Stimulated activated effector memory CD8-positive, alpha-beta T cell treated with anti-CD3 and anti-CD28 coated beads, Interleukin-12 subunit alpha, Interleukin-12 subunit beta, amount 100 ng/mL, for 72 hours (primary cell): Measurements from ENCODE around the gene EMX1.

ENCODE experiments used
- ATAC-seq: fragments of 150-1000 bp; cut with Tn5 transposase; 2 replicates; pipeline ENCODE4 v1.10.0; 2021
- DNase-seq, 2 donors: peaks; one replicate each; pipeline ENCODE4 v3.0.0; 2021 to 2022; ENCODE audit warnings: low spot score in 2 of 2
- H3K27ac Mint-ChIP-seq: one replicate; pipeline ENCODE4 v1.8.0; 2022; ENCODE audit warnings: mild to moderate bottlenecking, mixed read lengths
- H3K36me3 Mint-ChIP-seq: one replicate; pipeline ENCODE4 v1.8.0; 2022; ENCODE audit warnings: mild to moderate bottlenecking, mixed read lengths
- H3K4me1 Mint-ChIP-seq: one replicate; pipeline ENCODE4 v1.8.0; 2022; ENCODE audit warnings: mixed read lengths
- H3K4me3 Mint-ChIP-seq: one replicate; pipeline ENCODE4 v1.8.0; 2022; ENCODE audit warnings: mild to moderate bottlenecking, mixed read lengths
- H3K9me3 Mint-ChIP-seq: one replicate; pipeline ENCODE4 v1.8.0; 2022; ENCODE audit warnings: mixed read lengths

EMX1 gene

DNA sequence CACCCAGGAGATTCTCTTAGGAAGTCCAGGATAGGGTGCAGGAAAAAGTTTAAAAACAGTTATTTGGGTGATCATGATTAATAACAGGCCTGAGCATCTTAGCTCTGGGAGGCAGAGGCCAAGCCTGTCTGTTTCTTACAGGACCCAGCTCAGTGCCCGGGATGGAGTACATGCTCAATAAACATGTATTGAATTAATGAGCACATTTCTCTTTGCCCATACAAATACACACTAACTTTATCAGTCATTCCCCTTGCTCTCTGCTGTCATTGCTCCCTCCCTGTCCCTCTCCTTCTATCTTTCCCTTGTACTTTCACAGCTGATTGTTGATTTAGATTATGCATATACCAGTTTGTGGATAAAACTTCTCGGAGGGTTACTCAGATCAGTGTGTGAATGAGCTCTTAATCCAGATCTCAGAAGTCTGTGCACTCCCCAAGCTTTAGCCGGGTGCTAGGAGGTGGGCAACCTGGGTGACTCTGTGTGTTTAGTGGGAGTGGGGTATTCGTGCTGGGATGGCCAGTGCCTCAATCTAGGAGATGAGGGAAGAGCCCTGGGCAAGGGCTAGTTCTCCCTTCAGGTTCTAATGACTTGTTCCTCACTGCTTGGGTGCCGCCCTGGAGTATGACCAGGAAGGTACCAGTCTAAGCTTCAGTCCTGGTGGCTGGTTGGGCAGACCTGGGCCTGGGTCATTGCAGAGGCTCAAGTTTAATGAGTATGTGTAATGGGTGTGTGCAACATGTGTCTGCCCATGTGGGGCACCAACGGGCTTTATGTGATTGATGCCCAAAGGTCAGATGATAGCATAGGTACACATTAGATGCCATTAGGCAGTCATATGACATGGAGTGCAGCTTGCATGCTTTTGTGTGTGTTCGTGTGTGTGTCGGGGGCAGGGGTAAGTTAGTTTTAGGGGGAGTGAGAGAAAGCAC, 10.6 kb downstream of the EMX1 start:
- ATAC-seq (no peak), DNase-seq (no peak)
- Mint-ChIP-seq H3K4me1 (no peaks in the 10 kb centered on the region), H3K4me3 (no peak overlapping the region), H3K36me3 (peaks cover 6% of the 10 kb centered on the region), H3K9me3 (no peaks in the 10 kb centered on the region), H3K27ac (no peak overlapping the region)

DNA sequence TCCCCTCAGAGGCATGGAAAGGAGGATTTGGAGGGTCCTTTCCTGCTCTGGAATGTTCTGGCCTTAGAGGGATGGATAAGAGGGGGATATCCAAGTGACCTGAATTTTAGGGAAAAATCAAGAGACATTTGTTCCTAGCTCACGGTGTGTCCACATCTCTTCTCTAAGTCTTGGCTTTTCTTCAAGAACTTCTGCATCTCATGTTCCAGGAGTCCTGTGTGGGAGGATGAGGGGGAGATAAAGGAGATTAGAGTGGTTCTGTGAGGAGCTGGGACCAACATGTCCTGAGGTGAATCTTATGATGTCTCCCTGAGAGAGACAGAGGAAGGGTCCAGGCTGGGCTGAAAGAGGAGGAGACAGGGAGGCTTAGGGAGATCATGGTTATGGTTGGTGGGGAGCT, 11.7 kb downstream of the EMX1 start:
- no peaks in the 10 kb centered on the region for H3K9me3 Mint-ChIP-seq
- DNase-seq (no peak), ATAC-seq (no peak)
- H3K4me3 Mint-ChIP-seq = no peak overlapping the region
- H3K27ac Mint-ChIP-seq = no peak overlapping the region
- peaks cover 2% of the 10 kb centered on the region for H3K36me3 Mint-ChIP-seq
- no peaks in the 10 kb centered on the region for H3K4me1 Mint-ChIP-seq

GRCh38 chr2:72931280-72931910, 14.1 kb downstream of the EMX1 start:
- Mint-ChIP-seq H3K27ac (no peak overlapping the region), H3K36me3 (no peaks in the 10 kb centered on the region), H3K4me1 (peaks cover 11% of the 10 kb centered on the region), H3K4me3 (no peak overlapping the region), H3K9me3 (no peaks in the 10 kb centered on the region)
- DNase-seq (no peak), ATAC-seq (peak; percentile 85)

GRCh38 chr2:72932045-72932740, 14.9 kb downstream of the EMX1 start:
- DNase-seq (no peak), ATAC-seq (no peak)
- Mint-ChIP-seq H3K27ac (no peak overlapping the region), H3K4me3 (no peak overlapping the region), H3K36me3 (no peaks in the 10 kb centered on the region), H3K4me1 (peaks cover 11% of the 10 kb centered on the region), H3K9me3 (no peaks in the 10 kb centered on the region)

DNA sequence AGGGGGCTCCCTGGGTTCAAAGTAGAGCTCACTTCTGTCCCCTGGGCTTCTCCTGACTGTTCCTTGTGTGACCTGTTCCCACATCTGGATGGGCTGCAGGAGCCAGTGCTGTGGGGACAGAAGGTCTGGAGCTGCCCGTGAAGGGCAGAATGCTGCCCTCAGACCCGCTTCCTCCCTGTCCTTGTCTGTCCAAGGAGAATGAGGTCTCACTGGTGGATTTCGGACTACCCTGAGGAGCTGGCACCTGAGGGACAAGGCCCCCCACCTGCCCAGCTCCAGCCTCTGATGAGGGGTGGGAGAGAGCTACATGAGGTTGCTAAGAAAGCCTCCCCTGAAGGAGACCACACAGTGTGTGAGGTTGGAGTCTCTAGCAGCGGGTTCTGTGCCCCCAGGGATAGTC, 15.5 kb downstream of the EMX1 start:
- Mint-ChIP-seq H3K27ac (no peak overlapping the region), H3K4me1 (peaks cover 11% of the 10 kb centered on the region), H3K36me3 (no peaks in the 10 kb centered on the region), H3K4me3 (no peak overlapping the region), H3K9me3 (no peaks in the 10 kb centered on the region)
- DNase-seq (no peak), ATAC-seq (no peak)

- peaks cover 11% of the 10 kb centered on the region for H3K4me1 Mint-ChIP-seq
- ATAC-seq (no peak), DNase-seq (no peak)
- H3K4me3 Mint-ChIP-seq = no peak overlapping the region
- H3K27ac Mint-ChIP-seq = no peak overlapping the region
- no peaks in the 10 kb centered on the region for H3K9me3 Mint-ChIP-seq
- H3K36me3 Mint-ChIP-seq = no peaks in the 10 kb centered on the region
Measured at GRCh38 chr2:72933207-72933606, 15.9 kb downstream of the EMX1 start.

DNA sequence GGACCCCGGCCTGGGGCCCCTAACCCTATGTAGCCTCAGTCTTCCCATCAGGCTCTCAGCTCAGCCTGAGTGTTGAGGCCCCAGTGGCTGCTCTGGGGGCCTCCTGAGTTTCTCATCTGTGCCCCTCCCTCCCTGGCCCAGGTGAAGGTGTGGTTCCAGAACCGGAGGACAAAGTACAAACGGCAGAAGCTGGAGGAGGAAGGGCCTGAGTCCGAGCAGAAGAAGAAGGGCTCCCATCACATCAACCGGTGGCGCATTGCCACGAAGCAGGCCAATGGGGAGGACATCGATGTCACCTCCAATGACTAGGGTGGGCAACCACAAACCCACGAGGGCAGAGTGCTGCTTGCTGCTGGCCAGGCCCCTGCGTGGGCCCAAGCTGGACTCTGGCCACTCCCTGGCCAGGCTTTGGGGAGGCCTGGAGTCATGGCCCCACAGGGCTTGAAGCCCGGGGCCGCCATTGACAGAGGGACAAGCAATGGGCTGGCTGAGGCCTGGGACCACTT, 16.4 kb downstream of the EMX1 start:
- peaks cover 11% of the 10 kb centered on the region for H3K4me1 Mint-ChIP-seq
- DNase-seq (no peak), ATAC-seq (no peak)
- no peaks in the 10 kb centered on the region for H3K9me3 Mint-ChIP-seq
- no peak overlapping the region for H3K4me3 Mint-ChIP-seq
- no peak overlapping the region for H3K27ac Mint-ChIP-seq
- no peaks in the 10 kb centered on the region for H3K36me3 Mint-ChIP-seq

GRCh38 chr2:72934683-72935610, 17.6 kb downstream of the EMX1 start:
- Mint-ChIP-seq H3K4me1 (peaks cover 11% of the 10 kb centered on the region), H3K4me3 (no peak overlapping the region)

DNA sequence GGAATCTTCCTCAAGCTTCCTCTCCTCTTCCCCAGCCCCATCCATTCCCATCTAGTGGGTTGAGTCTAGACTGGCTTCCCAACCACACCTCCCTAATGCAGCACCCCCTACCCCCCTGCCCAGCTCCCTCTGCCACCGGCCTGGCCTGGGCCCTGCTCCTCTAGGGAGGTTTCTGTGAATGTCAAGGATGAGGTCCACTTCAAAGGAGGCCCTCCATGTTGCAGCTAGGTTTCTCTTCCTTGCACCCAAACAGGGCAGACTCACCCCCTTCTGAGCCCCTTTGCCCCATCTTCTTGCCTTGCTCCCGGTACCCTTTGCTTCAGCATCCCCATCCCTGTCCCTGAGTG, 18.3 kb downstream of the EMX1 start:
- no peak for ATAC-seq
- no peaks in the 10 kb centered on the region for H3K9me3 Mint-ChIP-seq
- peaks cover 11% of the 10 kb centered on the region for H3K4me1 Mint-ChIP-seq
- no peaks in the 10 kb centered on the region for H3K36me3 Mint-ChIP-seq
- no peak overlapping the region for H3K4me3 Mint-ChIP-seq
- H3K27ac Mint-ChIP-seq = no peak overlapping the region
- no peak for DNase-seq

More at GRCh38 chr2:72934683-72935610, 17.6 kb downstream of the EMX1 start:
- no peak overlapping the region for H3K27ac Mint-ChIP-seq
- no peak for ATAC-seq
- no peaks in the 10 kb centered on the region for H3K36me3 Mint-ChIP-seq
- H3K9me3 Mint-ChIP-seq = no peaks in the 10 kb centered on the region
- no peak for DNase-seq

GRCh38 chr2:72936660-72937355, 19.5 kb downstream of the EMX1 start:
- H3K4me1 Mint-ChIP-seq = peaks cover 11% of the 10 kb centered on the region
- H3K9me3 Mint-ChIP-seq = no peaks in the 10 kb centered on the region
- no peak overlapping the region for H3K27ac Mint-ChIP-seq
- H3K36me3 Mint-ChIP-seq = no peaks in the 10 kb centered on the region
- no peak for DNase-seq
- H3K4me3 Mint-ChIP-seq = no peak overlapping the region
- no peak for ATAC-seq

DNA sequence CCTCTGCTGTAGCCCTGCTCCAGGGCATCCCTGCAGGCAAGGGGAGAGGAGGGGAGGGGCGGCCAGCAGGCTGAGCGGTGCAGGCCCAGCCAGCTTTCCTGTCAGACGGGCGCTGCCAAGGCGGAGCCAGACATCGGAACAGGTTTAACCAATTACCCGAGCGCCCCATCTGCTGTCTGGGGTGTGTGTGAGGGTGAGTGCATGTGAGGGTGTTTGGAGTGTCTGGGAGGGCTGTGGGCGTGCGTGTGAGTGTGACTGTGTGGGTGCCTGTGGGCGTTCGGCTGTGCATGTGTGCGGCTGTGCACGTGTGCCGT, 20.0 kb downstream of the EMX1 start:
- no peak for ATAC-seq
- Mint-ChIP-seq H3K27ac (no peak overlapping the region), H3K36me3 (no peaks in the 10 kb centered on the region), H3K9me3 (no peaks in the 10 kb centered on the region), H3K4me1 (peaks cover 11% of the 10 kb centered on the region), H3K4me3 (no peak overlapping the region)
- DNase-seq = no peak

- ATAC-seq (no peak), DNase-seq (no peak)
- Mint-ChIP-seq H3K4me1 (peaks cover 11% of the 10 kb centered on the region), H3K9me3 (no peaks in the 10 kb centered on the region), H3K36me3 (no peaks in the 10 kb centered on the region), H3K27ac (no peak overlapping the region), H3K4me3 (no peak overlapping the region)
Measured at GRCh38 chr2:72938455-72938854, 21.1 kb downstream of the EMX1 start.

GRCh38 chr2:72940361-72940760, 23.0 kb downstream of the EMX1 start:
- ATAC-seq = no peak
- Mint-ChIP-seq H3K4me3 (no peak overlapping the region), H3K36me3 (no peaks in the 10 kb centered on the region), H3K27ac (no peak overlapping the region), H3K4me1 (peaks cover 5% of the 10 kb centered on the region), H3K9me3 (no peaks in the 10 kb centered on the region)
- DNase-seq = no peak

- Mint-ChIP-seq H3K4me1 (peaks cover 3% of the 10 kb centered on the region), H3K36me3 (no peaks in the 10 kb centered on the region), H3K4me3 (no peak overlapping the region), H3K9me3 (no peaks in the 10 kb centered on the region), H3K27ac (no peak overlapping the region)
- no peak for DNase-seq
- no peak for ATAC-seq
Measured at GRCh38 chr2:72940786-72941185, 23.5 kb downstream of the EMX1 start.
